Brain microvascular endothelial cell (primary cell): ENCODE measurements around the gene CFAP97D1.

Experiments
- DNase-seq: peaks from one replicate; pipeline ENCODE4 v3.0.0-alpha.2; 2020
- H3K27ac ChIP-seq: fragments of 250-450 bp; sonication (Bioruptor Pico); 2 replicates; pipeline ENCODE4 v1.5.1; 2020; ENCODE audit warnings: mild to moderate bottlenecking, moderate library complexity
- H3K27me3 ChIP-seq: fragments of 250-450 bp; sonication (Bioruptor Pico); replicated peaks from 2 replicates; pipeline ENCODE4 v1.5.1; 2020; ENCODE audit warnings: mild to moderate bottlenecking
- H3K36me3 ChIP-seq: fragments of 250-450 bp; sonication (Bioruptor Pico); replicated peaks from 2 replicates; pipeline ENCODE4 v1.5.1; 2020; ENCODE audit warnings: mild to moderate bottlenecking
- H3K4me3 ChIP-seq: 2 replicates; pipeline ENCODE4 v1.5.1; 2011; ENCODE audit warnings: low read depth, mild to moderate bottlenecking, control low read depth, low read length, moderate library complexity
- CTCF ChIP-seq: IDR thresholded peaks from 2 replicates; pipeline ENCODE4 v1.5.1; 2011; ENCODE audit warnings: low read depth, mild to moderate bottlenecking, moderate library complexity, low read length, control low read depth, inconsistent platforms; ENCODE audit errors: missing control alignments
- in situ Hi-C: cut with HindIII; loops from 2 replicates; pipeline ENCODE4 v1.10.0; 2017; ENCODE audit warnings: low sequenced_read_pairs, low pct_ligation_motif_present

The CFAP97D1 gene

DNA sequence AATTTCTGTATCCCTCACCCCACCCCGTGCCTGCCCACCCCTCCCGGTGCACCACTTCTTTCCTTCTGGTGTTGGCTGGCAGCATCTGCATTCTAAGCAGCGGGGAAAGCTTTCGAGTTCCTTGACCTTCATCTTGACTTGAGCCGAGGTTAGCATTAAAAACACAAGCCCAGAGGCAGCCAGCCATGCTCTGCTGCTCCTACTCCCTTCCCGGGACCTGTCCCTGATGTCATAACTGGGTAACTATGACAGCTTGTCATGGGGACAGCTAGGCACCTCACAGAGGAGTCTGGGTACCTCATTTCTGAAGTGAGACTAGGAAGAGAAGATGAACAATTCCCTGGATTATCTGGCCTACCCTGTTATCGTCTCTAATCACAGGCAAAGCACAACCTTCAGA, at the start of gene CFAP97D1:
Gene CFAP97D1, plus strand, starts transcription at position 301 of the 400 bp plus-strand sequence. Its CDS starts 28 bp downstream, at position 329.
- DNase-seq, result no peak
- no peak for TF ChIP-seq CTCF
- in situ Hi-C loops, result no loop called here
- no peaks in the 10 kb centered on the region for H3K27me3 ChIP-seq
- H3K27ac ChIP-seq, result no peak within 1 kb of the TSS
- peak within 1 kb of the TSS; percentile 81 for H3K4me3 ChIP-seq
- peaks cover 14% of the 10 kb centered on the region for H3K36me3 ChIP-seq

DNA sequence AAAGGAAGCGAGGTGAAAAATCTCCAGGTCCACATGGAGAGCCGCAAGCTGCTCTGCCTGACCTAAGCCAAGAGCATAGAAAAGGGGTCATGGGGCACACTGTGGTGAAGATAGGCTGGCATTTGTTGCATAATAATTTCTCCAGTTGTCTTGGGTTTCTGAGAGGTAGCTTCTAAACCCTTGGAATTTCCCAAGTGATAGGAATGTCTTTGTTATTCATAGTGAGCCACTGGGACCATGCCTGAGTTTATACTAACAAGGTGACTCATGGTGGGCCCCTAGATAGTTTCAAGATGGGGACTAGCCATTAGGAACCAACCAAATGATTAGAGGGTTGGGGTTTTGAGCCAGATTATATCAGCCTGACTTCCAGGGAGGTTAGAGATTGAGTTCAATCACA, 47.3 kb upstream of the CFAP97D1 start:
- DNase-seq, result peak; percentile 80
- in situ Hi-C loops, result no loop called here
- TF ChIP-seq CTCF, result no peak

GRCh38 chr17:43733956-43734355, 46.3 kb upstream of the CFAP97D1 start:
- Histone ChIP-seq H3K27me3 (no peaks in the 10 kb centered on the region), H3K27ac (no peak overlapping the region), H3K4me3 (no peak overlapping the region), H3K36me3 (no peaks in the 10 kb centered on the region)
- in situ Hi-C loops, result no loop called here
- TF ChIP-seq CTCF, result no peak
- DNase-seq, result no peak

More for the DNA sequence above, 47.3 kb upstream of the CFAP97D1 start:
- Histone ChIP-seq H3K4me3 (no peak overlapping the region), H3K36me3 (no peaks in the 10 kb centered on the region), H3K27ac (no peak overlapping the region), H3K27me3 (no peaks in the 10 kb centered on the region)

- Histone ChIP-seq H3K4me3 (no peak overlapping the region), H3K27me3 (no peaks in the 10 kb centered on the region), H3K36me3 (no peaks in the 10 kb centered on the region), H3K27ac (no peak overlapping the region)
- peak; percentile 43 for DNase-seq
- in situ Hi-C loops, result no loop called here
- TF ChIP-seq CTCF, result no peak
These were observed 45.9 kb upstream of the CFAP97D1 start for GRCh38 chr17:43734376-43734775.

GRCh38 chr17:43736389-43736788, 43.8 kb upstream of the CFAP97D1 start:
- no peak for TF ChIP-seq CTCF
- in situ Hi-C loops, result no loop called here
- Histone ChIP-seq H3K36me3 (no peaks in the 10 kb centered on the region), H3K27ac (no peak overlapping the region), H3K27me3 (no peaks in the 10 kb centered on the region), H3K4me3 (no peak overlapping the region)
- DNase-seq, result no peak

DNA sequence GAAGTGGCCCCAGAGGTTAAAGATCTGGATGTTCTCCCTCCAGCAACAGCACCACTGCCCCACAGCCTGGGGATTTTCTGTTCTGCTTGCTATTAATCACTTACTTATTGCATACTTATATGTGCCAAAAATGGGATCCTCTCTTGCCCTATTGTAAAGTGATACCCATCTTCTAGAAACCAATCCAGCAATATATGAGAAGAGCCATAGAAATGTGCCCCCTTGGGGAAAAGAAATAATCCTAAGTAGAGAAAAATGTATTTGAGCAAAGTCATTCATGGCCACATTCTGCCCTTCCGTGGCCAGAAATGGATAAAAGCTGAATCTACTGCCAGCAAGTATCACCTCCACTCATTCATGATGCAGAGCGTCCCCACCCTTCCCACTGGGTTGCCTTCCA, 42.5 kb upstream of the CFAP97D1 start:
- H3K27ac ChIP-seq, result no peak overlapping the region
- no peak for DNase-seq
- no peaks in the 10 kb centered on the region for H3K36me3 ChIP-seq
- no peaks in the 10 kb centered on the region for H3K27me3 ChIP-seq
- in situ Hi-C loops, result no loop called here
- H3K4me3 ChIP-seq, result no peak overlapping the region
- no peak for TF ChIP-seq CTCF
